Fibroblast of lung (primary cell): Measurements from ENCODE around the gene FBXO46. TPM values are rescaled to one million over a fixed set of nuclear protein-coding genes. Genes with fewer than 3 reads are reported as not detected.

Source experiments
- DNase-seq, 2 donors: peaks; one replicate each; pipeline versions ENCODE4 v3.0.0 to v3.0.0-alpha.2; 2010; ENCODE audit warnings: low read depth in 2 of 2
- H2AFZ ChIP-seq: 2 replicates; pipeline ENCODE4 v1.5.1; 2012; ENCODE audit warnings: low read length, control low read depth, inconsistent platforms
- H3K27ac ChIP-seq: 2 replicates; pipeline ENCODE4 v1.5.1; 2011; ENCODE audit warnings: low read length, control low read depth; ENCODE audit not compliant: insufficient read depth
- H3K27me3 ChIP-seq: 2 replicates; pipeline ENCODE4 v1.5.1; 2011; ENCODE audit warnings: mild to moderate bottlenecking, low read length; ENCODE audit not compliant: control insufficient read depth, insufficient read depth
- H3K36me3 ChIP-seq: 2 replicates; pipeline ENCODE4 v1.5.1; 2011; ENCODE audit warnings: low read length; ENCODE audit not compliant: control insufficient read depth, insufficient read depth
- H3K4me1 ChIP-seq: 2 replicates; pipeline ENCODE4 v1.5.1; 2011; ENCODE audit warnings: low read length; ENCODE audit not compliant: control insufficient read depth, insufficient read depth; ENCODE audit errors: extremely low read depth
- H3K4me2 ChIP-seq: 2 replicates; pipeline ENCODE4 v1.5.1; 2011; ENCODE audit warnings: low read length, control low read depth; ENCODE audit not compliant: insufficient read depth; ENCODE audit errors: extremely low read depth
- H3K4me3 ChIP-seq, 4 experiments: fragments of 200-600 bp in 1 of 4; sonication (generic) in 1 of 4; replicated peaks in 1 of 4; 2 replicates each; pipeline ENCODE4 v1.5.1; 2011 to 2016; ENCODE audit warnings: low read length in 4 of 4, low read depth in 3 of 4, mild to moderate bottlenecking in 3 of 4, control low read depth in 2 of 4, inconsistent platforms in 1 of 4, mixed read lengths in 1 of 4; ENCODE audit not compliant: insufficient read depth in 1 of 4; ENCODE audit errors: control extremely low read depth in 1 of 4
- H3K79me2 ChIP-seq: 2 replicates; pipeline ENCODE4 v1.5.1; 2012; ENCODE audit warnings: mild to moderate bottlenecking, low read length, inconsistent platforms; ENCODE audit not compliant: control insufficient read depth, insufficient read depth
- H3K9ac ChIP-seq: 2 replicates; pipeline ENCODE4 v1.5.1; 2011; ENCODE audit warnings: mild to moderate bottlenecking, low read length, control low read depth; ENCODE audit not compliant: insufficient read depth
- H3K9me3 ChIP-seq: 2 replicates; pipeline ENCODE4 v1.5.1; 2012; ENCODE audit warnings: low read depth, low read length; ENCODE audit not compliant: control insufficient read depth, insufficient read depth
- H4K20me1 ChIP-seq: 2 replicates; pipeline ENCODE4 v1.5.1; 2011; ENCODE audit warnings: low read length; ENCODE audit not compliant: control insufficient read depth, insufficient read depth; ENCODE audit errors: extremely low read depth
- CTCF ChIP-seq, 2 donors: IDR thresholded peaks in 1 of 2; conservative IDR thresholded peaks in 1 of 2; 1 replicate in 1 of 2; 2 replicates in 1 of 2; pipeline ENCODE4 v1.5.1; 2011 to 2012; ENCODE audit warnings: low read length in 2 of 2, control low read depth in 1 of 2, inconsistent platforms in 1 of 2, low read depth in 1 of 2, mild to moderate bottlenecking in 1 of 2
- EZH2 ChIP-seq: IDR thresholded peaks from 2 replicates; pipeline ENCODE4 v1.5.1; 2012; ENCODE audit warnings: low read length, control low read depth, mild to moderate bottlenecking; ENCODE audit errors: missing control alignments
- polyA plus RNA-seq, 2 donors: library from polyadenylated mRNA; depleted of rRNA in 1 of 2; stranded (reverse) in 1 of 2; unstranded in 1 of 2; fragments of >200 nt; gene quantifications; 2 replicates each; pipeline ENCODE4 v1.2.1, GENCODE V29; 2011 to 2012; ENCODE audit warnings: missing spikeins in 1 of 2
- total RNA-seq: library from RNA; depleted of rRNA; stranded (reverse); fragments of >200 nt; gene quantifications from 2 replicates; pipeline ENCODE4 v1.2.1, GENCODE V29; 2014

Gene FBXO46
- total and polyA plus RNA-seq, 2 donors (not counting 1 experiment from before 2014, with no cell fraction given): 2.0 to 3.3 TPM

GRCh38 chr19:45693106-45693788, 37.4 kb downstream of the FBXO46 start:
- no peaks in the 10 kb centered on the region for H3K4me1 ChIP-seq
- H3K27ac ChIP-seq: peak overlapping the region; percentile 94
- no peaks in the 10 kb centered on the region for H3K9me3 ChIP-seq
- H3K27me3 ChIP-seq: no peaks in the 10 kb centered on the region
- peaks cover 14% of the 10 kb centered on the region for H3K79me2 ChIP-seq
- TF ChIP-seq EZH2: no peak
- TF ChIP-seq CTCF (conservative IDR thresholded peaks at IDR 0.05 in 1 of 2, IDR thresholded peaks at IDR 0.05 in 1 of 2; ENCODE audit: low read depth in 1 of 2, low read length in 2 of 2): peak; percentile 81 to 88
- peaks cover 8% of the 10 kb centered on the region for H3K36me3 ChIP-seq
- H4K20me1 ChIP-seq: no peaks in the 10 kb centered on the region
- H3K4me2 ChIP-seq: peak overlapping the region; percentile 64
- H3K9ac ChIP-seq: peak overlapping the region; percentile 95
- peak overlapping the region; percentile 49 for H2AFZ ChIP-seq
- peak; percentile 50 to 66 for DNase-seq
- H3K4me3 ChIP-seq: peak overlapping the region; percentile 72 to 96 (median 86)

GRCh38 chr19:45692187-45693105, 38.2 kb downstream of the FBXO46 start, which contains the start of gene QPCTL:
TSS of gene QPCTL (plus strand) at chr19:45692666. CDS start at chr19:45692704, 38 bp downstream.
- Histone ChIP-seq H3K27me3 (no peaks in the 10 kb centered on the region), H3K4me1 (no peaks in the 10 kb centered on the region), H3K27ac (peak within 1 kb of the TSS; percentile 94), H2AFZ (peak within 1 kb of the TSS; percentile 86), H3K9me3 (no peaks in the 10 kb centered on the region), H3K9ac (peak within 1 kb of the TSS; percentile 95), H3K4me2 (peak within 1 kb of the TSS; percentile 68), H3K36me3 (peaks cover 15% of the 10 kb centered on the region), H4K20me1 (no peaks in the 10 kb centered on the region), H3K4me3 (peak within 1 kb of the TSS; percentile 72 to 96 (median 86)), H3K79me2 (peaks cover 14% of the 10 kb centered on the region)
- DNase-seq: peak; percentile 100
- TF ChIP-seq CTCF (conservative IDR thresholded peaks at IDR 0.05 in 1 of 2, IDR thresholded peaks at IDR 0.05 in 1 of 2; ENCODE audit: low read depth in 1 of 2, low read length in 2 of 2): no peak
- no peak for TF ChIP-seq EZH2
